GM13976 (cell line): ENCODE results near the gene ARL4A.

Source experiments
- DNase-seq: peaks from one replicate; pipeline ENCODE4 v3.0.0; 2012; ENCODE audit warnings: low spot score
- in situ Hi-C: fragments of 300-500 bp; cut with MboI; formaldehyde crosslinking; loops from one replicate; pipeline ENCODE4 v1.12.0; 2022; ENCODE audit warnings: low sequenced_read_pairs, mixed read lengths, inconsistent platforms; ENCODE audit not compliant: unreplicated experiment
- TF ChIP-seq, protein P1 (sequence below): IDR thresholded peaks from 2 replicates; pipeline ENCODE4 v1.5.1; 2012; ENCODE audit warnings: borderline replicate concordance, mild to moderate bottlenecking; ENCODE audit not compliant: insufficient read depth; ENCODE audit errors: extremely low read depth, missing control alignments, control extremely low read depth

The ARL4A gene

DNA sequence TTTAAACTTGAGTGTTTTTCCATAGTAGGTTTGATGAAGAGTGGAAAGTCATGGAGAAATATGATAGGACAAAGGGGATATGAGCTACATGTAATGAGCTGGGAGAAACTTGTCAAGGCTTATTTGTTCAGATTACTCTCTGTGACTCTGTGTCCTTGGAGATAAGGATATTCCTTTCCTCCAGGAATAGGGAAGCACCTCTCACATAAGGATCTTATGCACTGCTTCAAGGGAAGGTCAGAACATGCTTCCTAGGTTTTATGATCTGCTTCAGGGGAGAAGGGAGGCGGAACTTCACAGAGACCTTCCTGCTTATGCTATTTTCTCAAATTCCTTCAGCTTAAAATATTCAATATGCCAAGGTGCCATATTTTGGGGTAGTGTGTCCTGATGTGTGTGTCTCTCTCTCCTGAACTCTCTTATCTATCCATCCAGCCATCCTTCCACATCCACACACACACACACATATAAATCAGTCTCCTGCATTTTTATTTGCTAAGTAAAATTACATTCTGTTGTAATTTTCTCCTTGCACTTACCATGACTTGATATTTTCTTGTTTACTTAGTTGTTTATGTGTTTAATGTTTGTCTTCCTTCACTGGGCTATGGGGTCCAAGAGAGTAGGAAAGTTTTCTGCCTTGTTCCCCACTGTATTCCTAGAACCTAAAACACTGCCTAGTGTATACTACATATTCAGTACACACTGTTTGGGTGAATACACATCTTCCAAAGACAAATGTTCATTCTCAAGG lies 26.4 kb downstream of the ARL4A start:
- no peak for DNase-seq

DNA sequence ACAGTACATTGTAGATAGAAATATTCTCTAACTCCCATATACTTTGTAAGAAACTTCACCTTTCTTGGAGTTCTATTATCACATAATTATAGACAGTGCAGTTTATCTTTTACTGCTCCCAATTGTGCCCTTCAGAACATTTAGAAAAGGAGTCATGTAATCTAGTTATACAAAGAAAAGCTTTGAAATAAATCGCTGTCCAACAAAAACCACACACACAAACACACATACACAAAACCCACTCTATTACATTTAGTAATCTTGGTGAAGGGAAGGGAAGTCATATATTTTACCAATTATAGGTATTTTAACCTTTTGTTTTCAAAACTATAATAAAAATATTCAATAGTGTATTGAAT lies 26.9 kb downstream of the ARL4A start:
- in situ Hi-C loops, result no loop called here
- DNase-seq, result no peak

More for the DNA sequence above, 26.4 kb downstream of the ARL4A start:
- in situ Hi-C loops, result no loop called here
- TF ChIP-seq, protein P1, sequence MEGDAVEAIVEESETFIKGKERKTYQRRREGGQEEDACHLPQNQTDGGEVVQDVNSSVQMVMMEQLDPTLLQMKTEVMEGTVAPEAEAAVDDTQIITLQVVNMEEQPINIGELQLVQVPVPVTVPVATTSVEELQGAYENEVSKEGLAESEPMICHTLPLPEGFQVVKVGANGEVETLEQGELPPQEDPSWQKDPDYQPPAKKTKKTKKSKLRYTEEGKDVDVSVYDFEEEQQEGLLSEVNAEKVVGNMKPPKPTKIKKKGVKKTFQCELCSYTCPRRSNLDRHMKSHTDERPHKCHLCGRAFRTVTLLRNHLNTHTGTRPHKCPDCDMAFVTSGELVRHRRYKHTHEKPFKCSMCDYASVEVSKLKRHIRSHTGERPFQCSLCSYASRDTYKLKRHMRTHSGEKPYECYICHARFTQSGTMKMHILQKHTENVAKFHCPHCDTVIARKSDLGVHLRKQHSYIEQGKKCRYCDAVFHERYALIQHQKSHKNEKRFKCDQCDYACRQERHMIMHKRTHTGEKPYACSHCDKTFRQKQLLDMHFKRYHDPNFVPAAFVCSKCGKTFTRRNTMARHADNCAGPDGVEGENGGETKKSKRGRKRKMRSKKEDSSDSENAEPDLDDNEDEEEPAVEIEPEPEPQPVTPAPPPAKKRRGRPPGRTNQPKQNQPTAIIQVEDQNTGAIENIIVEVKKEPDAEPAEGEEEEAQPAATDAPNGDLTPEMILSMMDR, result no peak

DNA sequence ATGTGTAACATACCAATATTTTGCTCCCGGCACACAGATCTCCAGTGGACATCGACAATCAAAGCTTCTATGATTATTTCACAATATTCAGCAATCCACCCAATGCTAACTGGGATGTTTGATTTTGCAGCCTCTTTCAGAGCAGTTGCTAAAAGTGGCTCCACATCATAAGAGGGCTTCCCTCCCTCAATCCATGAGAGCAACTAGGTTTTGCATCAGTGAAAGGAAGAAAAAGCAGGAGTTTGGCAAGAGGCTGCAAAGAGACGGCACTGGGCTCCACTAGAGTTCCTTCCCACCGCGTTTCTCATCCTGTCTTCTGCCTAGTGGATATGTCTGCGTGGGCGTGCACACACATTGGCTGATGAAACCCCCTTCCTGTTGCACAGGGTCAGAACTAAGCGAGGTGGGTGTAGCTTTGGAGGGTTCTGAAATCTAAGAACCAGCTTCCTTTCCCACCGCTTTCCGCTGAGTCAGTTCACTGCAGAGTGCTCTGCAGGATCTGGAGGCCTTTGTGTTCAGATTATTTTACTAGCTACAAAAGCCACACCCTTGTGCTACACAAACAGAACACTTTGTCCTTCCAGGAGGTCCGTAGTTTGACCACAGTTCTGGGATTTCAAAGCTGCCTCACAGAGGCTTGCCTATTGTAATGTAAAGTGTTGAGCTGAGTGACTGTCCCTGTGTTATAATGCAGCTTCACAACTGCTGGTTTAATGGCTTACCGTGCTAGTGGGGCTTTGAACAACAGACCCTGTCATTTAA lies 28.1 kb downstream of the ARL4A start:
- DNase-seq, result no peak
- in situ Hi-C loops, result no loop called here
- TF ChIP-seq, protein P1, result no peak

More for the DNA sequence above, 26.9 kb downstream of the ARL4A start:
- TF ChIP-seq, protein P1, result no peak

DNA sequence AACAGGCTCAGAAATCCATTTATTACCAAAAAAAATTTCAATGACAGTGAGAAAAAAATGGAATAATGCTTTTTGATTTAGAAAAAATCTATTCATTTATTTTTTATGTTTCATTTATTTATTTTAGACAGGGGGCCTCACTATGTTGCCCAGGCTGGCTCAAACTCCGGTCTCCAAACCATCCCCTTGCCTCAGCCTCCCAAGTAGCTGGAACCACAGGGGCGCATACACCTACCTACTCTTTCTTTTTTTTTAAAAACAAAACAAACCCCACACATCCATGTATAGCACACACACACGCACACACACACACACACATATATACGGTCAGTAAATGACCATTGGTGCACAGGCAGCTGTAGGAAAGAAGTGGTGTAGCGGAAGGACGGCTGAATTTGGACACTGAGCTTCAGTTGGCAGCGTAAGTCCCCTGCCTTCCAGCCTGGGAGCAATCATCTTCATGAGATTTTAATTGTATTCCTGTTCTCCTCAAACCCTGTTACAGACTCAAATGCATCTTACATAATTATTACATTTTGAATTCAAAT lies 28.8 kb downstream of the ARL4A start:
- TF ChIP-seq, protein P1, result no peak
- DNase-seq, result no peak
- in situ Hi-C loops, result no loop called here

DNA sequence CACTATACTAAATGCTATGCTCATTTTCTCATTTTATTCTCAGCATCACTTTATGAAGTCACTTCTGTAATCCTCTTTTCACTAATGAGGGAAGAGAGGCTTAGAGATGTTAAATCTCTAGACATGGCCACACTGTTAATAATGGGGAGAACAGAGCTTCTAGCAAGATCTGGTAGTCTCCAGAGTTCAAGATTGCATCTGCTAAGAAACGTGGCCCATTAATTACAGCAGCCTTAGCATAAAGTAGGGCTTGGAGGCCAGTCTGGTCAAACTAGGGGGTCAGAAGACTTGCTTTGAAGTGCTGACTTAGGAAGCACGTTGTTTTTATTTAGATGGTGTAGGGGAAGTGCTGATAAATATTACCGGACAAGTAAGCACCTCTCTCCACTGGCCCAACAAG lies 29.3 kb downstream of the ARL4A start:
- in situ Hi-C loops, result no loop called here
- no peak for DNase-seq
- TF ChIP-seq, protein P1, result no peak

DNA sequence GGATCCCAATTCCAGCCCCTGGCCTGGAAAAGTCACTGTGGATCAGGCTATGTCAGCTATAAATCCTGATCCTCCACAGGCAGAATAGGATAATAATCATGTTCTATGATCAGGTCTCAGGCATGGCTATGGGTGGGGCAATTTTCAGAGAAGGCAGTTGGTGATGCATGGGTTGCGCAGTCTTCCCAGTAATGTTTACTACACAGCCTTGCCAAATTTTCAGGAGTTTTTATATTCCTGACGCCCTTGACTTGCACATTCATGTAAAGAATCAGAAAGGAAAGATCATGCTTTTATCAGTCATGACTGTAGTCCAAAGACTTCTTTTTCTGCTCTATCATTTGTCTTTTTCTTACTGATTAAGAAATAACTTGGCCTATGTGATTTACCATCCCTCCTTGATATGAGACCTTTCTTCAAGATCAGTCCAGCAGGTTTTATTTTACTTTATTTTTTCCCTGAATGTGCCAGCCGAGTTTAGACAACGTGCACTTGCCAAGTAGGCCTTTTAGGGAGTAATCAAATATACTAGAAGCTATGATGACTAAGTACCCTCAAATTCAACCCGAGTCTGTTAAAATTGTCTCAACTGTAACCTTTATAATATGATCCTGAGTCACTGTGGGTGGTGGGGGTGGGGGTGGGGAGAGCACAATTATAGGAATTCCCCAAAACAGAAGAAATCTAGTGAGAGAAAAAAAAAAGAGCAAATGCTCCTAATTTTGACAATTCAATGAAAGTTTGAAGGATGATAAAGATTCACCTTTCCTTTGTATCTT lies 31.9 kb downstream of the ARL4A start:
- in situ Hi-C loops, result no loop called here
- TF ChIP-seq, protein P1, result no peak
- no peak for DNase-seq
